ENCODE results near the gene CD6. TPM values are rescaled to one million over a fixed set of nuclear protein-coding genes. Genes with fewer than 3 reads are reported as not detected.
A peak's percentile ranks its signal among the peaks of the same experiment; 100 is the strongest.

Gene CD6
- total RNA-seq, 2 donors from 2014 or later: 254 to 438 TPM

DNA sequence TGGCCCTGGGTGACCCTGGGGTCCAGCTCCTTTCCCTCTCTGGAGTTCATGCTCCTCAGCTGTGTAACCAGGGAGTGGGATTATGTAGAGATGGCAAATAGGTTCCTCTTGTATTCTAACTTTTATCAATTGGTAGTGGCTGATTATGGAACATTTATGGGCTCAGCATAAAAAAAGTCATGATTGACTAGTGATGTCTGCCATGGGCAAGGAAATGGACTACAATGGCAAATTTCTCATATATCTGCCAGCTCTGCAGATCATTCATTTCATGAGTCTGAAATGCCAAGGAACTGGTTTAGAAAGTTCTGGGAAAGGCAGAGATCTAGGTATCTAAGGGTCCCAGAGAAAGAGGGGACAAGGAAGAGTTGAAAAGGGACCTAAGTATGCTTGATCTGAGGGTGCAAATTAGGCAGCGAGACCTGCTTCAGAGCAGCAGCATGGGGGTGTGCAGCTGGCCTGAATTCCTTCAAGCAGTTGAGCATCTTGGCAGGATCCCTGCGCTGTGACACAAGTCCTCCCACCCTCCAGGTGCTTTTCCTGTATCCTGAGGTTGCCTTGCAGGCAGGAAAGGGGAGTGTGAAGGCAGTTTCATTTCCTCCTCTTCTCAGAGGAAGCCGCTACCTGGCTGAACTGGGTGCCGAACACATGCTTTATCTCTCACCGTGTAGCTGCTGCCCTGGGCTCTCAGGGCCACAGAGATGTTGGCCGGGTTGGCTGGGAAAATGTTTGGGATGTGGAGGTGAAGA lies 29.9 kb upstream of the CD6 start:
- H3K27ac Mint-ChIP-seq: no peak overlapping the region
- no peaks in the 10 kb centered on the region for H3K36me3 Mint-ChIP-seq (ENCODE audit: low read depth)
- H3K9me3 Mint-ChIP-seq: no peaks in the 10 kb centered on the region
- no peak overlapping the region for H3K4me3 Mint-ChIP-seq
- H3K27me3 Mint-ChIP-seq: peaks cover 3% of the 10 kb centered on the region
- peaks cover 5% of the 10 kb centered on the region for H3K4me1 Mint-ChIP-seq
- ATAC-seq (replicated peaks): no peak

DNA sequence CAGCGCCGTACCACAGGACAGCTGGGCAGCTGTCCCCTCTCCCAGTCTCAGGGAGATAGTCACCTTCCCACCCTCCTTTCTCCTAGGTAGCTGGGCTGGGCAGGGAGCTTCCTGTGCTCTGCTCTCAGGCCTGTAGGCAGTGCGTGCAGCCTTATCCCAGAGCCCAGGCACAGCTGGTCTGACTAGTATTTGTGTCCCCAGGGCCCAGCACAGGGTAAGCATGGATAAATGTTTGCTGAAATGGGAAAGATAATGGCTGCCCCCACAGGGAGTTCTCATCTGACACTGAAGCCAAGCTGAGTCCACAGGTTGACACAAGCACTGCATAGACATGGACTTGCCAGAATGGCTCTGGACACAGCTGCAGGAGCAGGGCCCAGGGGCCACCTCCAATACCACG lies 29.3 kb upstream of the CD6 start:
- peaks cover 3% of the 10 kb centered on the region for H3K27me3 Mint-ChIP-seq
- H3K36me3 Mint-ChIP-seq (ENCODE audit: low read depth): no peaks in the 10 kb centered on the region
- ATAC-seq (replicated peaks): no peak
- no peak overlapping the region for H3K27ac Mint-ChIP-seq
- H3K9me3 Mint-ChIP-seq: no peaks in the 10 kb centered on the region
- H3K4me3 Mint-ChIP-seq: no peak overlapping the region
- peaks cover 5% of the 10 kb centered on the region for H3K4me1 Mint-ChIP-seq

GRCh38 chr11:60942970-60943565 lies 28.4 kb upstream of the CD6 start:
- H3K27me3 Mint-ChIP-seq: peaks cover 3% of the 10 kb centered on the region
- H3K36me3 Mint-ChIP-seq (ENCODE audit: low read depth): no peaks in the 10 kb centered on the region
- no peak overlapping the region for H3K27ac Mint-ChIP-seq
- H3K9me3 Mint-ChIP-seq: no peaks in the 10 kb centered on the region
- no peak for ATAC-seq (replicated peaks)
- H3K4me1 Mint-ChIP-seq: peaks cover 5% of the 10 kb centered on the region
- no peak overlapping the region for H3K4me3 Mint-ChIP-seq

GRCh38 chr11:60944490-60945294 lies 26.8 kb upstream of the CD6 start:
- ATAC-seq (replicated peaks): no peak
- Mint-ChIP-seq H3K4me1 (peaks cover 5% of the 10 kb centered on the region), H3K27me3 (peaks cover 8% of the 10 kb centered on the region), H3K9me3 (no peaks in the 10 kb centered on the region), H3K36me3 (ENCODE audit: low read depth) (no peaks in the 10 kb centered on the region), H3K4me3 (no peak overlapping the region), H3K27ac (peak overlapping the region; percentile 58)

DNA sequence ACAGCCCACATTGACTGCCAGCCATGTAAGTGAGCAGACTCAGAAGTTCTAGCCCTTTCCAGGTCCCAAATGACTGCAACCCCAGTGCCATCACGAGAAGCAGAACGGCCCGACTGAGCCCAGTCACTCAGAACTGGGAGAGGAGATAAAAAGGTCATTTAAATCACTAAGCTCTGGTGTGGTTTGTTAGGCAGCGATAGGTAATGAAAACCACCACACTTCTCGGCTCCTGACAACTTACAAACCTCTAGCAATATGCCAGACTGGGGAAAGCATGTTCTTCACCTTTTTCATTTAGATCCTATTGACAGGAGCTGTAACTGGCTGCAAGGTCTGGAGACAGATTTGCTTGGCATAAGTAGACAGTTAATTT lies 26.2 kb upstream of the CD6 start:
- H3K36me3 Mint-ChIP-seq (ENCODE audit: low read depth): no peaks in the 10 kb centered on the region
- no peak overlapping the region for H3K4me3 Mint-ChIP-seq
- H3K9me3 Mint-ChIP-seq: no peaks in the 10 kb centered on the region
- peaks cover 8% of the 10 kb centered on the region for H3K27me3 Mint-ChIP-seq
- no peak for ATAC-seq (replicated peaks)
- no peak overlapping the region for H3K27ac Mint-ChIP-seq
- H3K4me1 Mint-ChIP-seq: peaks cover 5% of the 10 kb centered on the region

DNA sequence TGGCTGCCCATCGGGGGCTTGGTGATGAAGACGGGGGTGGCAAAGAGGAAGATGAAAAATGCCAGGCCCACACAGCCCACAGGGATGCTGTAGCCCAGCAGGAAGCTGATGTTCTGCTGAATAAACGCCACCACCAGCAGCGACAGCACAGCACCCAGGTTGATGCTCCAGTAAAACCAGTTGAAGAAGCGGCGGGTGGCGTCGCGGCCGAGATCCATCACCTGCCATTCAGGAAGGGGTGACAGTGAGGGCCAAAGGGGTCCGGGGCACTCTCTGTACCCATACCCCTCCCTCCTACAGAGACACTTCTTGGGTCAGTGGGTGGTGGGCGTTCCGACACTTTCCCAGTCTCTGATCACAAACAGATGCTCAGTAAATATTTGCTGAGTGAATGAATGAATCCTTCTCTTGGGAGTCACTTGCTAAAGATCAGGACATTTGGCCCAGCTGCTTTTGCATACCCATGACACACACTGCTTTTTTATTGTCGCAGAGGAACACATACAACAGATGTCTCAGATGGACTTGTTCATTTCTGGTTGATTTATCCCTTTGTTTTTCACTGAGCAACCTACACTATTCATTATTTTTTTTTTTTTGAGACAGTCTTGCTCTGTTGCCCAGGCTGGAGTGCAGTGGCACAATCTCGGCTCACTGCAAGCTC lies 24.7 kb upstream of the CD6 start:
- H3K36me3 Mint-ChIP-seq (ENCODE audit: low read depth): no peaks in the 10 kb centered on the region
- ATAC-seq (replicated peaks): no peak
- no peaks in the 10 kb centered on the region for H3K9me3 Mint-ChIP-seq
- H3K4me3 Mint-ChIP-seq: no peak overlapping the region
- H3K27me3 Mint-ChIP-seq: peaks cover 9% of the 10 kb centered on the region
- peaks cover 5% of the 10 kb centered on the region for H3K4me1 Mint-ChIP-seq
- no peak overlapping the region for H3K27ac Mint-ChIP-seq

DNA sequence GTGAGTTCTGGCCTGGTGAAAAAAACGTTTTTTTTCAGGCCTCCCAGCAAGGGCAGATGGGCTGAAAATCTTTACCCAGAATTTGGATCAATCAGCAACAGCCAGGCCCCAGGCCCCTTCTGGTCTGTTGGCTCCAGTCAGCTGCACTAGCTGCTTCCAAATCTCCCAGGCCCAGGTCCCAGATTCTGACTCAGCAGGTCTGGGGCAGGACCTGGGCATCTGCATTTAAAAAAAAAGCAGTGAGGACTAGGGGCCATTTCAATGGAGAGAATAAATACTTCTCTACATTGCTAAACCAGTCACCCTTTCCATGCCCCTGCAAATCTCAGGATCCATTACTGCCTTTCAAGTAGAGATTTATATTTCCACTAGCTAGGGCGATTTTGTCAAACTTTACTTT lies 23.8 kb upstream of the CD6 start:
- Mint-ChIP-seq H3K4me1 (peaks cover 11% of the 10 kb centered on the region), H3K27ac (no peak overlapping the region), H3K9me3 (no peaks in the 10 kb centered on the region), H3K27me3 (peaks cover 17% of the 10 kb centered on the region), H3K4me3 (no peak overlapping the region), H3K36me3 (ENCODE audit: low read depth) (no peaks in the 10 kb centered on the region)
- no peak for ATAC-seq (replicated peaks)

DNA sequence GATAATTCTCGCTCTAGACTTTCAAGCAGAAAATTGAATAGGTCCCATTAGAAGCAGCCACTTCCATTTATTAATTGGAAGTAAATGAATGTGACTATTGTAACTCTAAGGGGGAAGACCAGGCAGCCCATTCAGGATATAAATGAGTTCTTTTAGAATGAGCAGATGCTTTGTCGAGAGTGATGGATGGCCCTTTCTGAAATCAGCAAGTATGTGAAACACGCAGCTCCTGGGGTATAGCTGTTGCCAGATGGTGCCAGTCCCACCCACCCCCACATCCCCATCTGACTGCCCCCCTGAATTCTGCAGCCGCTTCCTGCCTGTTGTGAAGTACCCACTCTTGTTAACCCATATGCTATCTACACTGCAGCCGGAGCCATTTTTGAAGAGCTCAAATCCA lies 23.2 kb upstream of the CD6 start:
- no peak overlapping the region for H3K27ac Mint-ChIP-seq
- H3K4me1 Mint-ChIP-seq: peaks cover 11% of the 10 kb centered on the region
- H3K36me3 Mint-ChIP-seq (ENCODE audit: low read depth): no peaks in the 10 kb centered on the region
- ATAC-seq (replicated peaks): no peak
- H3K9me3 Mint-ChIP-seq: no peaks in the 10 kb centered on the region
- peaks cover 20% of the 10 kb centered on the region for H3K27me3 Mint-ChIP-seq
- H3K4me3 Mint-ChIP-seq: no peak overlapping the region

DNA sequence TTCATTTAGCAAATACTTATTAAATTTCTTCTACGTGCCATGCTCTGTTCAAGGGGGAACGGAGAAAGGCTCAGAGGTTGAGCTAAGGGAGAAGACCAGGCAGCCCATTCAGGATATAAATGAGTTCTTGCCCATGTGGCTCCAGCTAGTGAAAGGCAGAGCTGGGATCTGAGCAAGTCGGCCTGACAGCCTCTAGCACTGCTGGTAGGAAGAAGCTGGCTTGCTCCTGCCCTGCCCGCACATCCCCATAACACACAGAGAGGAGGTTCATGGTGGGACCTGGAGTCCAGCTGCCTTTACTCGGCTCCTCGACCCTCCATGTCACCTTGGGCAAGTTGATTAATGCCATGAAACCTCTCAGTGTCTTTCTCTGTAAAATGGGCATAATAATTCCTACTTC lies 21.5 kb upstream of the CD6 start:
- Mint-ChIP-seq H3K27me3 (peaks cover 17% of the 10 kb centered on the region), H3K27ac (no peak overlapping the region), H3K4me3 (peak overlapping the region; percentile 20), H3K36me3 (ENCODE audit: low read depth) (no peaks in the 10 kb centered on the region), H3K4me1 (peaks cover 6% of the 10 kb centered on the region), H3K9me3 (no peaks in the 10 kb centered on the region)
- ATAC-seq (replicated peaks): no peak

DNA sequence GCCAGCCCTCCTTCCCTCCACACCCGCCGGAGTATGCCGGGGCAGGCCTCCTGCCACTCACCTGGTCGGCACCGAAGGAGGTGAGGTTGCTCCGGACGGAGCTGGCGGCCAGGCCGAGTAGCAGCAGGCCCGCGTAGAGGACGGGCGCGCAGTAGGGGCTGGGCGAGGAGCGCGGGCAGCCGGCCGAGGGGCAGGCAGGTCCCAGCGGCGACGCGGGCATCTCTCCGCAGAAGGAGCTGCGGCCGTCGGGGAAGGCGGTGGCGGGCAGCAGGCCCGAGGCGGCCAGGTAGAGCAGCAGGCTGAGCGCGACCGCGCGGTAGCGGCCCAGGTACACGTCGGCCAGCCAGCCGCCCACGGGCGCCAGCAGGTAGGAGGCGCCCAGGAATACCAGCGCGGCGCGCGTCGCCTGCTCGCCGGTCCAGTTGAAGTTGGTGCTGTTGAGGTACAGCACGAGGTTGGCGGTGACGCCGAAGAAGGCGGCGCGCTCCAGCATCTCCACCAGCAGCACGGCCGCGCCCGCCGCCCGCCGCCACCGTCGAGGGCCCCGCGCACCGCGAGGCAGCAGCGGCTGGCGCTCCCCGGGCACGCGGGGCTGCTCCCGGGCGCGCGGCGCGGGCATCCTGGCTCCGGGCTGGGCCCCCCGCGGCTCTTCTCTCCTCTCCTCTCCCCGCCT lies 20.4 kb upstream of the CD6 start:
- H3K36me3 Mint-ChIP-seq (ENCODE audit: low read depth): no peaks in the 10 kb centered on the region
- peak overlapping the region; percentile 71 for H3K4me3 Mint-ChIP-seq
- no peaks in the 10 kb centered on the region for H3K9me3 Mint-ChIP-seq
- peaks cover 6% of the 10 kb centered on the region for H3K4me1 Mint-ChIP-seq
- peaks cover 17% of the 10 kb centered on the region for H3K27me3 Mint-ChIP-seq
- no peak overlapping the region for H3K27ac Mint-ChIP-seq
- ATAC-seq (replicated peaks): peak; percentile 54

DNA sequence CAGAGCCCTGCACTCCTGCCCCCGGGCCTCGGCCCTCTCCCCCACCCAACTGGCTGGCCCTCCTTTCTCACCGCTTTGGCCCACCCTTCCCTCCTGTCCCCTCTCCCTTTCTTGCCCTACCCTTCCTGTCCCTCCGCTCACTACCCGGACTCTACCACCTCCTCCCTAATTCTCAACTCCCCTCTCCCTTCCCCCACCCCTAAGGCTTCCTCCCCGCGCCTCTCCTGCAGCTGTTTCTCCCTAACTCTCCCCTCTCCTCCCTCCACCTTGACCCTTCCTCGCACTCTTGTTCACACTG lies 19.9 kb upstream of the CD6 start:
- peaks cover 6% of the 10 kb centered on the region for H3K4me1 Mint-ChIP-seq
- peaks cover 17% of the 10 kb centered on the region for H3K27me3 Mint-ChIP-seq
- no peaks in the 10 kb centered on the region for H3K9me3 Mint-ChIP-seq
- ATAC-seq (replicated peaks): no peak
- no peaks in the 10 kb centered on the region for H3K36me3 Mint-ChIP-seq (ENCODE audit: low read depth)
- peak overlapping the region; percentile 71 for H3K4me3 Mint-ChIP-seq
- H3K27ac Mint-ChIP-seq: no peak overlapping the region

DNA sequence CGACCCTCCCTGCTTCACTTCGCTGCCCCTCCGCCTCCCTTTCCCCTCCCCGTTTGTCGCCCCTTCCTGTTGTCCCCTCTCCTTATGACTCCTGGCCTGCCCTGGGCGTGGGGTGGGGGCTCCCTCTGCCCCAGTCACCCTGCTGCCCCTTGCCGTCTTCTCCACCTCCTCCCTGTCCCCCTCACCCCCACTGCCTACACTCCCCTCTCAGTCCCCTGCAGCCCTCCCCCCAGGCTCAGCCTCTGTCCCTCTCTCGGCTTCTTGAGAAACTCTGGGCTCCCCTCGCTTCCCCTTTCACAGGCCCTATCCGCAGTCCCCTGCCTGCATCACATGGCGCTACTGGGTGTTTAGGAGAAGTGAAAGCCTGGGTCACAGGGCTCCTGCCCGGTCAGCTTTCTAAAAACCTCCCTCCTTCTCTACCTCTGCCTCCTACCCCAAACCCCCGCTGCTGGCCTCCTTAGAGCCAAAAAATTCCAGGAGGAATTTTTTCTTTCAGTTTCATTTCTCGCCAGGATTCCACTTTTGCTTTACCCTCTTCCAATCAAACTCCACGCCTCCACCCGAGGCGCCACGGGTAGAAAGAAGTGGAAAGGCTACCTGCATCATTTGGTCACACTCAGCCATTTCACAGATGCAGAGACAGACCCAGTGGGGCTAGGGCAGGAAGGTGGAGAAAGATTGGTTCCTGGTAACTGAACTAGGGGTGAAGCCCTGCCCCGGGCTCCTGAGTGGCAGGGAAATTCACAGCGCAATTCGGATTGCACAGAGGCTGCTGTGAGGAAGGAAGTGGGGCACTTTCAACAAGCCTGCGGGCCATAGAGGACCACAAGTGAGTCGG lies 19.4 kb upstream of the CD6 start, which contains the start of gene SLC15A3:
TSS of gene SLC15A3 (minus strand) at position 273 of the 838 bp plus-strand sequence. CDS start 625 bp downstream, outside the sequence.
- H3K4me3 Mint-ChIP-seq: peak within 1 kb of the TSS; percentile 71
- H3K27ac Mint-ChIP-seq: peak within 1 kb of the TSS; percentile 79
- no peaks in the 10 kb centered on the region for H3K9me3 Mint-ChIP-seq
- ATAC-seq (replicated peaks): peak; percentile 40
- H3K4me1 Mint-ChIP-seq: peaks cover 6% of the 10 kb centered on the region
- H3K27me3 Mint-ChIP-seq: peaks cover 17% of the 10 kb centered on the region
- H3K36me3 Mint-ChIP-seq (ENCODE audit: low read depth): no peaks in the 10 kb centered on the region

- ATAC-seq (replicated peaks): no peak
- Mint-ChIP-seq H3K27me3 (peaks cover 17% of the 10 kb centered on the region), H3K9me3 (no peaks in the 10 kb centered on the region), H3K27ac (peak overlapping the region; percentile 79), H3K4me3 (peak overlapping the region; percentile 71), H3K4me1 (peaks cover 6% of the 10 kb centered on the region), H3K36me3 (ENCODE audit: low read depth) (no peaks in the 10 kb centered on the region)
Observed at GRCh38 chr11:60952742-60953170, 18.7 kb upstream of the CD6 start.

All from activated T-helper 17 cell treated with anti-CD3 and anti-CD28 coated beads, Interleukin-2, amount 50 U/mL, for 72 hours (primary cell).